ENCODE data around the gene EYA3.

The EYA3 gene

DNA sequence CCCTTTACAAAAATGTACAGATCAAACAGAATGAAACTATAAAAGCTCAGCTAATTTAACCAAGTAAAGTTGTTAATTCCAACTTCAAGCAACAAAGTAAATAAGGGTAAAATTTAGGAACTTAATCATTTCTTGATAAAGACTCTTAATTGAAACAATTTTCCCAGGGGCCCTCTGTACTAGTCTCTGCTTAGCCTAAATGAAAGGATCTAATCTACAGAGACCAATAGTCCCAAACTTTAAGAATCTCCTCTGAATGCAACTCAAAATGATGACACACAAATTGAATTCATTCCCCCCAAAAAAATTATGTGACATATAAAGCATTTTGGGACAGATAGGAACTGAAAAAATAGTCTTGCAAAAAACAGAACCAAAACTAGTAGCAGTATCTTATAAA, 16.6 kb downstream of the EYA3 start:
- no peak for DNase-seq (ENCODE audit: low read depth)
- TF ChIP-seq, protein P1, sequence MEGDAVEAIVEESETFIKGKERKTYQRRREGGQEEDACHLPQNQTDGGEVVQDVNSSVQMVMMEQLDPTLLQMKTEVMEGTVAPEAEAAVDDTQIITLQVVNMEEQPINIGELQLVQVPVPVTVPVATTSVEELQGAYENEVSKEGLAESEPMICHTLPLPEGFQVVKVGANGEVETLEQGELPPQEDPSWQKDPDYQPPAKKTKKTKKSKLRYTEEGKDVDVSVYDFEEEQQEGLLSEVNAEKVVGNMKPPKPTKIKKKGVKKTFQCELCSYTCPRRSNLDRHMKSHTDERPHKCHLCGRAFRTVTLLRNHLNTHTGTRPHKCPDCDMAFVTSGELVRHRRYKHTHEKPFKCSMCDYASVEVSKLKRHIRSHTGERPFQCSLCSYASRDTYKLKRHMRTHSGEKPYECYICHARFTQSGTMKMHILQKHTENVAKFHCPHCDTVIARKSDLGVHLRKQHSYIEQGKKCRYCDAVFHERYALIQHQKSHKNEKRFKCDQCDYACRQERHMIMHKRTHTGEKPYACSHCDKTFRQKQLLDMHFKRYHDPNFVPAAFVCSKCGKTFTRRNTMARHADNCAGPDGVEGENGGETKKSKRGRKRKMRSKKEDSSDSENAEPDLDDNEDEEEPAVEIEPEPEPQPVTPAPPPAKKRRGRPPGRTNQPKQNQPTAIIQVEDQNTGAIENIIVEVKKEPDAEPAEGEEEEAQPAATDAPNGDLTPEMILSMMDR (conservative IDR thresholded peaks at IDR 0.05; ENCODE audit: low read depth, low read length), result no peak
- no peak overlapping the region for H3K4me3 ChIP-seq (ENCODE audit: low read length)

DNA sequence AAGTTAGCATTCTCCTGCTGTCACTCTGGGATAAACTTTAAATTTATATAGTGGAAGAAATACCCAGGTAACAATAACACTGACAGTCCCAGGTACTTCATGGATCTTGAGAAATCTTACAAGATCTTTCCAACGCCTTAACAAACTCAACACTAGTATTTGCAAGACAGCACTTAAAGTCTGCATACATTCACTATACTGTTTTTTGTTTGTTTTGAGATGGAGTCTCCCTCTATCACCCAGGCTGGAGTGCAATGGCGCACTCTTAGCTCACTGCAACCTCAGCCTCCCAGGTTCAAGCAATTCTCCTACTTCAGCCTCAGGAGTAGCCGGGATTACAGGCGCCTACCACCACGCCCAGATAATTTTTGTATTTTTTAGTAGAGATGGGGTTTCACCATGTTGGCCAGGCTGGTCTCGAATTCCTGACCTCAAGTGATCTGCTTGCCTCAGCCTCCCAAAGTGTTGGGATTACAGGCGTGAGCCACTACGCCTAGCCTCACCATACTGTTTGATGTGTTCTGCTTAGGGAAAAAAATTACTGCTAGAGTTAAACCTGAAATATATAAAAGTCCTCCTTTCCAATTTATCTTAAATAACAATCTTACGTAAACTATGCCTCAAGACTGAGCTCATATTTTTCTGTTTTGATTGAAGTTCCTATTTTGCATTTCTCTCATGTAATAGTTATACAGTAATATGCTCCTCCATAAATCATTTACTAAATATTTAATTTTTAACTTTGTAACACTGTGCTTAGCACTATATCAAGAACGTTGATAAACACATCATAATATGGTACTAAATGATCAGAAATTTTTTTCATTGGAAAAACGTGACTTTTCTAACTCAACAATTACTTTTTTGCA, 17.5 kb downstream of the EYA3 start:
- TF ChIP-seq, protein P1 (conservative IDR thresholded peaks at IDR 0.05; ENCODE audit: low read depth, low read length), result no peak
- no peak for DNase-seq (ENCODE audit: low read depth)
- no peak overlapping the region for H3K4me3 ChIP-seq (ENCODE audit: low read length)

DNA sequence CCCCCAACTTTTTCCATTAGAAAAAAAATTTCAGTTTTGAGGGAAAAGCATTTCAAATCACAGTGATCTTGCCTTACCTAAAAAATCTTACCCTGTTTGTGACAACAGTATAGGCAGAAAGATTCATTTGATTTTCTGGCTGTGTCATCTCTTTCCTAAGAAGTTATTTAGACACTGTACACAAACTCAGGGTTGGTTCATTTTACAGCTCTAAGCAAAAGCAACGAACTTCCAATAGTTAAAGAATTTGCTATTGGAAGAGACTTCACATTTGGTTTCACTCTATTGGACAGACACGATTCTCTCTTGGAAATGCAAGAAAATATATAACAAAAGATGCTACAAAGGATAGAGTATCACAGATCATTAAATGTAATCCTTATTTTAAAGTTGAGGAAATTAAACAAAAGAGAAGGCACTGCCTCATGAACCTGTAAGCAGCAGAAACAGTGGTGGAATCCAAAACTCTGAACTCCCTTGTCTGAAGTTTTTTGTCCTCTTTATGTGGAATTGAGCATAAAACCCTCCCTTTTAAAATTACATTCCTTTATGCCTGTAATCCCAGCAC, 20.8 kb downstream of the EYA3 start:
- H3K4me3 ChIP-seq (ENCODE audit: low read length), result no peak overlapping the region
- TF ChIP-seq, protein P1 (conservative IDR thresholded peaks at IDR 0.05; ENCODE audit: low read depth, low read length), result no peak
- no peak for DNase-seq (ENCODE audit: low read depth)

DNA sequence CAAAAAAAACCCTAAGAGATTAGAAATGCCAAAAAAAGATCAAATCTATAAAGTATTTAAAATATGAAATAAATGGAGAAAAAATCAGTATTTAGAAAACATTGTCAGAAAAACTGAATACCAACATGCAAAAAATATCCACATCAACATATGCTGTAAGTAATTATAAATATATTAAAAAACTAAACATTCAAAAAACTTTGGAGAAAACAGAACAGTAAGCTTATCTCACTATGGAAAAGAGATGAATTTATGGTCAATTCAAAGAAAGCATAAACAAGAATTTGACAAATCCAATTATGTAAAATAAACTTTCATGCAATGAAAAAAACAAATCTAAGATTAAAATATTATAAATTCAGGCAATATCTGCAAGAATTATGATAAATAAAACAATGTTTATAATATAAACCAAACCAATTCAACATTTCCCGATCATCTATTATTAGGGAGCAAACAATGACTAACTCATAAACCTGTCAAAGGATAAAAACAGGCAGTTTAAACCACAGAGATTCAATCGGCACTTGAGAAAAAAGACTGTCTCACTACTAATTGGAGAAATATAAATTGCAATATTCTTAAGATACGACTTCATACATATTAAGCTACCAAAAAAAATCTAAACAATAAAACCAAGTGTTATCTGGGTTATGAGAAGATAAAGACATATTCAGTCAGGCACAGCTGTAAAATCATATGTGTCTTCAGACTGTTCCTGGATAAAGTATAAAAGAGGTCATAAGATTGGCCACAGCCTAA, 21.8 kb downstream of the EYA3 start:
- no peak overlapping the region for H3K4me3 ChIP-seq (ENCODE audit: low read length)
- no peak for DNase-seq (ENCODE audit: low read depth)
- TF ChIP-seq, protein P1 (conservative IDR thresholded peaks at IDR 0.05; ENCODE audit: low read depth, low read length), result no peak

DNA sequence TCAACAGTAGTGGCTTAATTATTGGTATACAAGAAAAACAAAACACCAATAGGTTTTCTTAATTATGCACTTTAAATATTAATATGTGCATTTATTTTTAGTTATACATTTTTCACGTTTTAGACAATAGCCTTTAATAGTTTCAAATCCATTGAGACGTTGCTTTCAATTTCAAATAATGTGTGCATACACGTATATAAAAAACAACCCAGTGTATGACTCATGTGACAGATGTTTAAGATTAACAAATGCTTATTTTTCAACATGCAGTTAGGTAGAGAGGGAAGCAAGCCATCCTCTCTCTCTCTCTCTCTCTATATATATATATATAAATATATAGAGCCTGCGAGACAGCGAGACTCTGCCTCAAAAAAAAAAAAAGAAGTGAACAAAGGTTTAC, 24.3 kb downstream of the EYA3 start:
- DNase-seq (ENCODE audit: low read depth), result no peak
- TF ChIP-seq, protein P1 (conservative IDR thresholded peaks at IDR 0.05; ENCODE audit: low read depth, low read length), result no peak
- no peak overlapping the region for H3K4me3 ChIP-seq (ENCODE audit: low read length)

DNA sequence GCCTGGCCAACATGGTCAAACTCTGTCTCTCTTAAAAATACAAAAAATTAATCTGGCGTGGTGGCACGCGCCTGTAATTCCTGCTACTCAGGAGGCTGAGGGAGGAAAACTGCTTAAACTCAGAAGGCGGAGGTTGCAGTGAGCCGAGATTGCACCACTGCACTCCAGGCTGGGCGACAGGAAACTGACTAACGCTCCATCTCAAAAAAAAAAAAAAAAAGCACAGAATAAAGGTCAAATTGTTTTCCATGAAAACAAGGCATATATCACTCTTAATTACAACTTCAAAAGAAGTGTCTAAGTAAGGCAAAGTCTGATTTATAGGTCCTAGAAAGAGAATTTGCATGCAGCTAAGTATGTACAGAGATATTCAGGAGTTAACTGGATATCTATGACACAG, 25.6 kb downstream of the EYA3 start:
- TF ChIP-seq, protein P1 (conservative IDR thresholded peaks at IDR 0.05; ENCODE audit: low read depth, low read length), result no peak
- no peak for DNase-seq (ENCODE audit: low read depth)
- no peak overlapping the region for H3K4me3 ChIP-seq (ENCODE audit: low read length)

Data from retinal pigment epithelial cell (primary cell).